NAMALWA (cell line): ENCODE data around the gene XPO6.

Experiments used
- DNase-seq: peaks from one replicate; pipeline ENCODE4 v3.0.0-alpha.2; 2015; ENCODE audit warnings: low spot score

The XPO6 gene

GRCh38 chr16:28089992-28090365 lies 121.8 kb downstream of the XPO6 start:
- DNase-seq, result no peak

- no peak for DNase-seq
Measured at GRCh38 chr16:28089205-28089991, 122.4 kb downstream of the XPO6 start.

- peak; percentile 50 for DNase-seq
Measured at GRCh38 chr16:28087675-28088300, 124.0 kb downstream of the XPO6 start.

DNA sequence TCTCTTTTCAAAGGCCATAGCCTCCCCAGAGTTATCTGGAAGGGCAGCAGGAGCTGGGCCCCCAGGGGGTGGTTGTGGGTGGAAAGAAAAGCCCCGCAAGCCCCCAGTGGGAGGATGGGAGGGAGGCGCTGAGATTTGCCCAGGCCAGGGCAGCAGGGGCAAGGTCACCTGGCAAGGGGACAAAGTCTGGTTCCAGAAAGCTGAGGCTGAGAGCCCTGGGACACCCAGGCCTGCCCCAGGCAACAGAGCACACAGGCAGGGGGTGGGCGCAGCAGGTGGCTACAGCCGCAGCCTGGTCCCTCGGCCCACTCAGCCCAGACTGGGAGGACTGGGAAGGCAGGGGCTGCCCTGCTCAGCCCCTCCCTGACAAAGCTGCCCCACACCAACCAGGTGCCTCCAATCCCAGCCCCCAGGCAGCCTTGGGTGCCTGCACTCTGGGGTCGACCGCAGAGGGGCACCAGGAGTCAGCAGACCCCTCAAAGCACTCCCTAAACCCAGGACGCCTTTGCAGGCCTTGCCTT lies 124.6 kb downstream of the XPO6 start:
- DNase-seq, result no peak

- no peak for DNase-seq
Measured at GRCh38 chr16:28086186-28087139, 125.3 kb downstream of the XPO6 start.

- no peak for DNase-seq
Measured at GRCh38 chr16:28085389-28086171, 126.2 kb downstream of the XPO6 start.

GRCh38 chr16:28084209-28084608 lies 127.6 kb downstream of the XPO6 start:
- DNase-seq, result no peak

DNA sequence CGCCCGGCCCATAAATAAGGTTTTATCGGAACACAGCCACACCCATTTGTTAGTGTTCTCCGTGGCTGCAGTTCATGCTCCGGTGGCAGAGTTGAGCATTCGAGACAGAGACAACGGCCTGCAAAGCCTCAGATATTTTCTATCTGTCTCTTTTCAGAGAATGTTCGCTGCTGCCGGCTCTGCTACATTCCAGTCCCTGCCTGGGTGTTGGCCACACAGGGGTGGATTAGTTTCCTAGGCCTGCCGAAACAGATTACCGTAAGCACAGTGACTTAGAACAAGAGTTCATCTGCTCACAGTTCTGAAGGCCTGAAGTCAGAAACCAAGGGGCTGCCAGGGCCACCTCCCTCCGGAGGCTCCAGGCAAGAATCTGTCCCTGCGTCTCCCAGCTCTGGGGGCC lies 129.1 kb downstream of the XPO6 start:
- no peak for DNase-seq

- DNase-seq, result no peak
Measured at GRCh38 chr16:28081391-28081968, 130.3 kb downstream of the XPO6 start.

DNA sequence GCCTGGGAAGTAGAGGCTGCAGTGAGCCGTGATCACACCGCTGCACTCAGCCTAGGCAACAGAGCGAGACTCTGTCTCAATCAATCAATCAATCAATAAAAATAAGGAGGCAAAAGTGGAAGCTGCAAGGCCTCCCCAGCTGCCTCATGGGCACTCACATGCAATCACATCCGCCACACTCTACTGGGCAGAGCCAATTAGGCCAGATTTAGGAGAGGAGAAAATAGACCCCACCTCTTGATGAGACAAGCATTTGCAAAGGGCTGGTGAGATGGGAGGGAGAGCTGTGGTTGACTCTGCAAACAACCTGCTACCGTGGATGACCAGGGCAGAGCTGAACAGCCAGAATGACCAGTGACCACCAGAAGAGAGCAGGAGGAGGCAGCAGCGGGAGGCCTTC lies 133.5 kb downstream of the XPO6 start:
- no peak for DNase-seq

DNA sequence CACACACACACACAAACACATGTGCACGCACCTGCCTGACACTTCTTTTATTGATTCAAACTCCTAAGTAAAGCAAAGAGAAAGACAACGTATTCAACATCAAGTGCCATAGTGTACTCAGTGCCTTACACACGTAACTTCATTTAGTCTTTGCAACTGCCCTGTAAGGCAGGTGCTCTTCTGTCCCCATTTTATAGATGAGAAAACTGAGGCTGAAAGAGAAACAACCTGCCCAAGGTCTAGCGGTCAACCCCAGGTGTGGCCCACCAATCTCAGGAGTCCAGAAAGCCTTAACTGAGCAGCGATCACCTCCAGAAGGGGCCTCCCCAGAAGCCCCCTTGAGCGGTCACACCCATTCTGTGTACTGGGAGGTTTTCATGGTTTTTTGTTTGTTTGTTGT lies 137.9 kb downstream of the XPO6 start:
- DNase-seq, result no peak

- no peak for DNase-seq
Measured at GRCh38 chr16:28072087-28072486, 139.7 kb downstream of the XPO6 start.

DNA sequence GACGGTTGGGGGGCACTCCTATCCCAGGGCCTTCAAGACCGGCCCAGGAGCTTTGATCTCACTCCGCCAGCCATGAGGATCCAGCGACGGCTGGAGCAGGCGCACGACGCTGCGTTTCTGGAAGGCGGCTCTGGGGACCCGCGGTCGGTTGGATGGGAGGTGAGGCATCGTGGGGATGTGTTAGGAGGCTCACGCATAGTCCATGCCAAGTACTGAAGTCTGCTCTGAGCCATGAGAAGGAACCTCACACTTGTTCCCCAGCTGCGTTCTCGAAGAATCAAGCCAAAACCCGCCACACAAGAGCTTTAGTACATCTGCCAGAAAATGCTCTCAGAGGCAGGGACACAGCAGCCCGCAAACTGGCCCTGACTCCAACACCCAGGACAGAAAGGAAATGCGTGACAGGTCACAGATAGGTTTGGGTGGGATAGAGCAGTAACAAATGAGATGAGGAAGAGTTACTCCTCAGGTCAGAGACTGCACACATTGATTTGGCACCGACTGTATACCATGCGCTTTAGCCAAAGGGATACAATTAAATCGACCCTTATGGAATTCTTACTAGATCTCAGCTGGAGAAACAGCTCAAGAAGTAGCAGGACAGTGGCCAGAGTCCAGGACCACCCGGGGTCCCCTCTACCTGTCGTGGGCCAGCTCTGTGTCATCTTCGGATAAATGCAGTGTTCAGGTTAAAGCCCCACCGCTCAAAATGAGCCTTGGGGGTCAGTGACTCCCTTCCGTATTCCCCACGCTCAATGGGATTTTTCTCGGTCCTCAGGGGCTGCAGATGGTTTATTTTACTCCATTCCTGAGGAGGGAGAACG lies 141.6 kb downstream of the XPO6 start:
- DNase-seq, result no peak

GRCh38 chr16:28068976-28069375 lies 142.8 kb downstream of the XPO6 start:
- DNase-seq, result no peak

DNA sequence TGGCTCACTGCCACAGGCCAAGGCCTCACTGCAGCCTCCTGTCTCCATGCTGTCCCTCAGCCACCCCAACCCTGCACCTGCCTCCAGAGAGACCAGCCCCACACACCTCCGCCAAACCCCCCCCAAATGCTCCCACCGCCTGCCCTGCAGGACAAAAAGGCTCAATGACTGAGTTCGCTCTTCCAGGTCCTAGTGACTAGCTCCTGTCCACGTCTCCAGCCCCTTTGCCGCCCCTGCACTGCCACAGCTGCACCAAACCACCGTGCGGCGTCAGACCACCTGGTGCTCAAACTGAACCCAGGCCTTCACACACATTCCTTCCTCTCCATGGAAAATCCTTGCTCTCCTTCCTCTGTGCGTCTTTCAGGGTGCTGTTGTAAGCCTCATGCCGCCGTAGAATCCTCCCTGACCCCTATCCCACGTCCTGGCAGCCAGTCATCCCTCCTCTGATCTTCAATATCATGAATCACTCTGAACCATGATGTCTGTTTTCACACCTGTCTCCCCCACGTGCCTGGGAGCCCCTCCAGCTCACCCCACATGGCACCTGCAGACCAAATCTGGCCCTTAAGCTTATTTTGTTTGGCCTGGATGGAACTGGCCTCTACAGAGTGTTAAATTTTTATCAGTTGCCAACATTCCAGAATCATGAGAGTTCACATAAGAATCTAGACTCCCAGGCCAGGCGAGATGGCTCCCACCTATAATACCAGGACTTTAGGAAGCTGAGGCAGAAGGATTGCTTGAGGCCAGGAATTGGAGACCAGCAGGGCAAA lies 144.0 kb downstream of the XPO6 start:
- no peak for DNase-seq

- no peak for DNase-seq
Measured at GRCh38 chr16:28064706-28065249, 147.0 kb downstream of the XPO6 start.

DNA sequence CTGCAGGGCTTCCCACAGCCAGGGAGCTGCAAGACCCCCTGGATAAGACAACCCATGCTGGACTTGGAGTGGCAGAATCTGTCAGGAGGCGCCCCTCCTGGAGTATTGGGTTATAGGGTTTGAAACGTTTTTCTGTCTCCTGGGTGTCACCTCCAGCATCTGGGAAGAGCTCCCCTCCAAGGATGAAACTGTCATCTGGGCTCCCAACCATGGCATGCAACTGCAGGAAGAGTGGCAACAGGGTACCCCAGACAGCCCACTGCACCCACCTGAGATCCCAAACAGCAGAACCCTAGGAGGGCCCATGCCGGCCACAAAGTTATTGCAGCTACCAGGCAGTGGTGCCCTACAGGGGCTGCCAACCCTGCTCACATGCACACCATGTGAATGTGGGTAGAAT lies 147.6 kb downstream of the XPO6 start:
- no peak for DNase-seq

GRCh38 chr16:28063591-28064061 lies 148.1 kb downstream of the XPO6 start, which contains the start of gene GSG1L:
Gene GSG1L, minus strand, starts transcription at chr16:28063714. Its CDS starts 290 bp downstream, at chr16:28063424.
- no peak for DNase-seq
